CD4-positive, alpha-beta T cell treated with Interferon alpha-2 for 1 hour (primary cell): ENCODE data around the gene C9orf152.
"Not testable (repeated sequence)": the region's sequence is repeated elsewhere in the genome, so short reads cannot be mapped to it uniquely, and the experiment has no call there.

Experiments used
- DNase-seq, 2 donors: peaks; one replicate each; pipeline ENCODE4 v3.0.0-alpha.2; 2020 to 2022

Gene C9orf152, protein sequence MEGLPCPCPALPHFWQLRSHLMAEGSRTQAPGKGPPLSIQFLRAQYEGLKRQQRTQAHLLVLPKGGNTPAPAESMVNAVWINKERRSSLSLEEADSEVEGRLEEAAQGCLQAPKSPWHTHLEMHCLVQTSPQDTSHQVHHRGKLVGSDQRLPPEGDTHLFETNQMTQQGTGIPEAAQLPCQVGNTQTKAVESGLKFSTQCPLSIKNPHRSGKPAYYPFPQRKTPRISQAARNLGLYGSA

GRCh38 chr9:110208031-110208430 is at the start of gene C9orf152:
Gene C9orf152 (minus strand): TSS chr9:110208159. CDS start chr9:110207579, 580 bp downstream.
- no peak for DNase-seq

GRCh38 chr9:110257097-110257841 is 49.3 kb upstream of the C9orf152 start:
- no peak for DNase-seq

DNA sequence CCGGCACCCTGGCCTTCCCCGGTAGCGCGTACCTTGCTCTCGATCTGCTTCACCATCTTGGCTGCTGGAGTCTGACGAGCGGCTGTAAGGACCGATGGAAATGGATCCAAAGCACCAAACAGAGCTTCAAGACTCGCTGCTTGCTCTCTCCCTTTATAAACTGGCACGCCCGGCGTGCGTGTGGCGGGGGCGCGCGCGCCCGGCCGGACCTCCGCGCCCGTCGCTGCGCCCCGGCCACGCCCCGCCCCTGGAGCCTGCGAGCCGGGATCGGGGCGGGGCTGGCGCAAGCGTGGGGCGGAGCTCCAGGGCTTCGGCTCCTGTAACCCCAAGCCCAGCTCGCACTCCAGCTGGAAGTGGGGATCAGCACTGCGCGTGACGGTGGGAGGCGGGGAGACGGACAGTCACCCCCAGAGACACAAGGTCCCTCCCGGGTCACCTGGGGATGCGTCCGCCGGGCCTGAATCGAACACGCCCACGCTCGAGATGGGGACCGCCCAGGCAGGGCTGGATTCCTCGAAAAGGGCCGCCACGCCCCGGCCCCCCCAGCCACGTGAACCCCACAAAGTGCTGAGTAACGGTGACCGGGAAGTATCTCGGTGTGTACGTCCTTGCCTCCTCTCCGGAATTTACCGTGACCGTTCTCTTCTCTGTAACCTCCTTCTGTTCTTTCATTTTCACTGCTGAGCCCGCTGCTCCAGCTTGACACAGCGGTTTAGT is 48.6 kb upstream of the C9orf152 start, which contains the start of gene TXN:
Gene TXN, minus strand, starts transcription at position 128 of the 717 bp plus-strand sequence. Its CDS starts 72 bp downstream, at position 56.
- peak; percentile 85 to 86 for DNase-seq

- DNase-seq: peak; percentile 9 to 28
These were observed 47.8 kb upstream of the C9orf152 start for GRCh38 chr9:110255463-110256379.

GRCh38 chr9:110255034-110255462 is 47.1 kb upstream of the C9orf152 start:
- DNase-seq: peak in 1 of 2 donors; percentile 11

DNA sequence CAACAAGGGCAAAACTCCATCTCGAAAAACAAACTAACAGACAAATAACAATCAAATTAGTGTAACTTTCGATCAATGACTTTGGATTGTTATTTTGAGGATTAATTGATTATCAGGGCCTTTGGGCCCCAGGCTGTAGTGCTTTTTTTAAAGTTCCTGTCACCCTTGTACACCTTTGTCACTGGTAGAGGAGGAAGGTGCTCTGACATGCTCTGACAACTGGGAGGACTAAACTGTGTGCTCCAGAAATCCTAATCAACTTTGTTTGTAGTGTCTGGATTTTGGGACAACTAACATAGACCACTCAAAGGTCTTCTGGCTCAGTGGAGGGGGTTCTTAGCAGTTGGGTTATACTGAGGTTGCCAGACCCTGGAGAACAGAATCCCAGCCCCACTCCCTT is 46.5 kb upstream of the C9orf152 start:
- no peak for DNase-seq

DNA sequence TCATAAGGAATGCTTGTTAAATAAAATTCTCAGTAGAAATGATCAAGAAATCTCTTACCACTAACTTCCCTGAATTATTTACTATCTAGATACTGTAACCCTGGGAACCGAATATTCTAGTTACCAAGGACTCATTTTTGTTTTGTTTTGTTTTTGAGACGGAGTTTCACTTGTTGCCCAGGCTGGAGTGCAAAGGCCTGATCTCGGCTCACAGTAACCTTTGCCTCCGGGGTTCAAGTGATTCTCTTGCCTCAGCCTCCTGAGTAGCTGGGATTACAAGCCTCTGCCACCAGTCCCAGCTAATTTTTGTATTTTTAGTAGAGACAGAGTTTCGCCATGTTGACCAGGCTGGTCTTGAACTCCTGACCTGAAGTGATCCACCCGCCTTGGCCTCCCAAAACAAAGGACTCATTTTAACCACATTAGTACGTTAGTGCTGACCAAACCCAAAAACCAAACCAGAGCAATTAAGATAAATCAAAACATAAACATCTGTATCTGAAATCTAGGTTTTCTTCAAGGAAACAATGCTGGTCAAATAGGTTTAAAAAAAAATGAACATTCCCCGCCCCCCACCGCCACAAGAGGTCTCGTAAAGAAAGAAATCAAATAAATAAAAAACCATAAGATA is 44.7 kb upstream of the C9orf152 start:
- no peak for DNase-seq

- not testable (repeated sequence) for DNase-seq
These were observed 43.8 kb upstream of the C9orf152 start for GRCh38 chr9:110251770-110252169.

DNA sequence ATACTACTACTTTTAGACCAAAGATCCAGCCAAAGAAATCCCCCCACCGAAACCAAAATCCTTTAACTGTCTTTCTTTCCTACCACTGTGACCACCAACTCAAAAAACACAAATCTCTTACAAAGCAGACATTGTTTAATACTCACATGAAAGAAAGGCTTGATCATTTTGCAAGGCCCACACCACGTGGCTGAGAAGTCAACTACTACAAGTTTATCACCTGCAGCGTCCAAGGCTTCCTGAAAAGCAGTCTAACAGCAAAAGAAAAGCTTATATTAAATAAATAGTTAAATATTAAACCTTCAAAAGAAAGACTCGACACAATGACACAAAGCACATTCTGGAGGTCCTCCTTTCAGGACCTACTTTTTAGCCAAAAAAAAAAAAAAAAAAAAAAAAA is 43.3 kb upstream of the C9orf152 start:
- DNase-seq: no peak

- no peak for DNase-seq
These were observed 41.6 kb upstream of the C9orf152 start for GRCh38 chr9:110249603-110250002.

- no peak for DNase-seq
These were observed 40.4 kb upstream of the C9orf152 start for GRCh38 chr9:110248361-110248760.

- no peak for DNase-seq
These were observed 38.3 kb upstream of the C9orf152 start for GRCh38 chr9:110246214-110246613.

DNA sequence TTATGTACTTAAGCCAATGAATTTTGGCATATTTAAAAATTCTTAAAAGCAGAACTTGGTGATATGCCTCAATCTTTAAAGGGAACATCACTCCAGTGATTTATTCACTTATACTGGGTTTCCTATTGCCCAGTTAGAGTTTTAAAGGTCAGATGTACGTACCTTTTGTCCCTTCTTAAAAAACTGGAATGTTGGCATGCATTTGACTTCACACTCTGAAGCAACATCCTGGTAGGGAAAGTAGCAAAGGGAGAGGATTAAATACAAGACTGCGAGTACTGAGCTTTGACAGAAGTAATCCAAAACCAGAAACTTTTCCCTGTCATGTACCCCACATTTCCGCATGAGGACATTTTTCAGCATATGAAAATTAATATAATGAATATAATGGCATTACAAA is 36.7 kb upstream of the C9orf152 start:
- no peak for DNase-seq

GRCh38 chr9:110241858-110242321 is 33.9 kb upstream of the C9orf152 start:
- no peak for DNase-seq

- DNase-seq: no peak
These were observed 33.4 kb upstream of the C9orf152 start for GRCh38 chr9:110241260-110241857.

DNA sequence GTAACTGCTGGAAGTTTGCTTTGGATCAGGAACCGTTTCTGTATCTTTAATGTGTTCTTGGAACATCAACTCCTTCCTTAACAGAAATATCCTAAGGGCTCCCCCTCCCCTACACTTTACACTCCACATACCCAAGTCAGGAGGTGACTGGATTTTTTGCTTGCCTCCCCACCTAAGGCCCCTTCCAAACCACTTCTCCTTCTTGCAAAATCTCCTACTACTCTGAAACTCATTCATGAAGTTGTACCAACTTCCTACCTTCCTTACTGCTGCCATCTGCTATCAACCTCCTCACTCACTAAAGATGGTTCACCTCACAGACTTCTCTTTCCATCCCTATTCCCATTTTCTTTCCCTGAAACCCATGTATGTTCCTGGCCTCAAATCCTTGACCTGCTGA is 32.2 kb upstream of the C9orf152 start:
- DNase-seq: no peak

- DNase-seq: no peak
These were observed 20.4 kb upstream of the C9orf152 start for GRCh38 chr9:110228321-110228720.

- no peak for DNase-seq
These were observed 16.6 kb upstream of the C9orf152 start for GRCh38 chr9:110224583-110224982.

GRCh38 chr9:110220809-110221208 is 12.8 kb upstream of the C9orf152 start:
- no peak for DNase-seq

DNA sequence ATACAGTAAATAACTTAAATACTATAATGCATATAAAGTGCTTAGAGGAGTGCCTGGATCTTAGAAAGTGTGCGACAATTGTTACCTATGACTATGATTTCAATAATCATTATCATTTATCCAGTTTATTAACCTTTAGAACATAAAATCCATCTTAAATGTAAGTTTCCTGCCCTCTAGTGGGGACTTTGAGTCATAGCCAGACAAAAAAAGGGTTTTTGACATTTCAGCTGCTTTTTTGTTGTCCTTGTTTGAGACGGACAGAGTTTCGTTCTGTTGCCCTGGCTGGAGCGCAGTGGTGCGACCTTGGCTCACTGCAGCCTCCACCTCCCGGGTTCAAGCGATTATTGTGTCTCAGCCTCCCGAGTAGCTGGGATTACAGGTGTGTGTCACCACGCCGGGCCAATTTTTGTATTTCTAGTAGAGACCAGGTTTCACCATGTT is 9.7 kb upstream of the C9orf152 start:
- peak in 1 of 2 donors; percentile 40 for DNase-seq
